HG03575 (cell line): ENCODE data around the gene GAS7.
"Not testable (repeated sequence)": the region's sequence is repeated elsewhere in the genome, so short reads cannot be mapped to it uniquely, and the experiment has no call there.

ENCODE experiments used
- ATAC-seq: cut with Tn5 transposase; IDR thresholded peaks from one replicate; pipeline ENCODE4 v1.9.1; 2021; ENCODE audit not compliant: unreplicated experiment, insufficient number of reproducible peaks, low FRiP score; ENCODE audit errors: extremely low read depth

The GAS7 gene

DNA sequence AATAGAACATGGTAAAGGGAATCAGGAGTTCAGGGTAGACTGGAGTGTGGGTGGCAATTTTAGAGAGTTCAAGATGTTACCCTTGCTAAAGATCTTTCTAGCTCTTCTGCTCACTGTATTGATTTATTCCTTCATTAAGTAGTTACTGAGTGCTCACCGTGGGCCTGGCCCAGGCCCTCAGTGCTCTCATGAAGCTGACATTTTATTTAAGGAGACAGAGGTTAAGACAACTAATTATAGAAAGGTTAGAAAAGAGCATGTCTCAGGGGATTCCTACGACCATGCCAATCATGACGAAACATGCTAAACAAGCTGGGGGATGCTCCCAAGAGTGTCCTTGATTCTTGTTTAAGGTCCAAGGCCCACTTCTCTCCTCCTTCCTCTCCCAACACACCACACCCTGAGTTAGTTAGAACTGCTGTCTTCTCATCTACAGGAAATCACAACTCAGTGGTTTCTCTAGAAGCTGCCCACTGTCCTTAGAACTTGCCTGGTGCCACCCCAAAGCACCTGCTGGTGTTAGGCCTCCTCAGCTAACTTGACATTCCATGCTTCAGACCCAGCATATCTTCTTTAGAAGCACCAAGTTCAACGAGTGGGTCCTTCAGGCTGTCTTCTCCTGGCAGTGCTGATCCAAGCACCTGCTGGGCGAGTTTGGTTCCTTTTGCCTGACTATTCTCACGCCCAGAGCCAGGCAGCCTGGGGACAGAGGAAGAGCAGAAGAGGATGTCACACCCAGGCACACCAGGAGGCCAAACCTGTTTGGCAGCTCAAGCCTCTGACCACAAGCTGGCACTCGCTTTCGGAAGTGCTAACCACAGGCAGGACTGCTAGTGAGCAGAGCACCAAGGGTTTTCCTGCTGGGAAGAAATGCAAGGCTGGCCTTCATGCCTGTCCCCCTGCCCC lies 79.0 kb downstream of the GAS7 start:
- no peak for ATAC-seq

GRCh38 chr17:10118788-10119130 lies 79.6 kb downstream of the GAS7 start:
- ATAC-seq, result no peak

- no peak for ATAC-seq
Observed at GRCh38 chr17:10117581-10118001, 80.8 kb downstream of the GAS7 start.

DNA sequence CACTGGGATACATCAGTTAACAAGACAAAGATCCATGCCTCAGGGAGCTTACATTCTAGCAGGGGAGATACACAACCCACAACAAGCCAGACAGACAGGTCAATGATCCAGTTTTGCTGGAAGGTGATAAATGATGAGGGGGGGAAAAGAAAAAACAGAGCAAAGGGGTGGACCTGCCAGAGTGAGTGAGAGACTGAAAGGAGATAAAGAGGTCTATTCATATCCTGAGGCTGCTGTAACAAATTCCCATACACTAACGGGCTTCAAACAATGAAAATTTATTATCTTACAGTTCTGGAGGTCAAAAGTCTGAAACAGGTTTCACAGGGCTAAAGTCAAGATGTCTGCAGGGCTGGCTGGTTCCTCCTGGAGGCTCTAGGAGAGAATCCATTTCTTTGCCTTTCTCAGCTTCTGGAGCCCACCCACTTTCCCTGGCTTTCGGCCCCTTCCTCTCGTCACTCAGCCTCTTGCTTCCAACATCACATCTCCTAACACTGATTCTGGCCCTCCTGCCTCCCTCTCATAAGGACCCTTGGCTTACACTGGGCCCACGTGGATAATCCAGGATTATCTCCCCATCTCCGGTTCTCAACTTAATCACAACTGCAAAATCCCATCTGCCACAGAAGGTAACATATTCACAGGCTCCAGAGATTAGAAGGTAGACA lies 81.5 kb downstream of the GAS7 start:
- ATAC-seq, result no peak

- ATAC-seq, result no peak
Observed at GRCh38 chr17:10116267-10116666, 82.1 kb downstream of the GAS7 start.

DNA sequence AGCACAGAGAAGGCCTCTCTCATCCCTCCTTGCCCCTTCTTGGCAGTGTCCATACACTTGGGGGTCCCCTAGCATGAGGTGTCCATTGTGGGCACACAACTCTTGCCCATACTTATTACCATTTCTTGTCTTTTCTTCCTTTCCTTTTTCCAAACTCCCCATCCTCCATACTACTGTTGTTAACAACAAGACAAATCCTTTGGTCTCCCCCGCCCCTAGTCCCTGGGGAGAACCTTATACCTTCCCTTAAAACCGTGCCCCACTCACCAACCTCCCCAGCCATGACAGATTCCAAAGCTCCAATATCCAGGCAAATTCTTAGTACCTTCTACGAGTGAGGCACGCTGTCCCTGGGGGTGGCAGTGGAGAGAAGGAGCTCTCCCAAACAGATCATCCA lies 82.9 kb downstream of the GAS7 start:
- ATAC-seq, result no peak

DNA sequence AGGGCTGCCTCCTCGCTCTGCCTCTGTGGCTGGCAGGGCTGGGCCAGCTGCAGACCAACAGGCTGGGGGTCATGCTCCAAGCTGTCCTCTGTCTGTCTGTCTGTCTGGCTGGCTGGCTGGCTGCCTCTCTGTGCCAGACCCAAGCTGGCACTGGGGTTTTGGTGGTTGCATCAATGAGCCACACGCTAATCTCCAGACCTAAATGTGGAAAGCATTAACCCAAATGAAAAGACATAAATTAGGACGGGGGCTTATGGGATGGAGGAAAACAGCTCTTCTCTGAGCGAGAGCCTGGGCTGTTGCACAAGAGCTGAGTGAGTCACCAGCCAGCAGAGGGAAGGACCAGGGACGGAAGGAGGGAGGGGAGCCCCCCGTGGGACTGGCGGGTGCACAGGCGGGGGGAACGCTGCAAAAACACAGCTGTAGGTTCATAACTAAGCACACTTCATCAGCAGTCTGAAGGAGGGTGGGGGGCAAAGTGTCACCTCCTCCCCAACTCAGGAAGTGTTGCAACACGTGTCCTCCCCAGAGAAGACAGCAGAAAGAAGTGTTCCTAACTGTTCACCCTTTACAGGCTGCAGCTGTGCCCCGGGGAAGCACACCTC lies 83.4 kb downstream of the GAS7 start:
- no peak for ATAC-seq

GRCh38 chr17:10112962-10113361 lies 85.4 kb downstream of the GAS7 start:
- no peak for ATAC-seq

GRCh38 chr17:10111907-10112452 lies 86.4 kb downstream of the GAS7 start:
- ATAC-seq, result no peak

DNA sequence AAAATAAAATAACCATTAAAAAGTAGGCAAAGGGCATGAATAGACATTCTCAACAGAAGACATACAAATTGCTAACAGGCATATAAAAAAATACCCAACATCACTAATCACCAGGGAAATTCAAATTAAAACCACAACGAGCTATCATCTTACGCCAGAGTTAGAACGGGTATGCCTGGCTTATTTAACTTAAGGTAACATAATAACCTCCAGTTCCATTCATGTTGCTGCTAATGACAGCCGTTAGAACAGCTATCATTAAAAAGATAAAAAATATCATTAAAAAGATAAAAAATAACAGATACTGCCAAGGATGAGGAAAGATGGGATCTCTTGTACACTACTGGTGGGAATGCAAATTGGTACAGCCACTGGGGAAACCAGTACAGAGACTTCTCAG lies 89.3 kb downstream of the GAS7 start:
- ATAC-seq, result no peak

DNA sequence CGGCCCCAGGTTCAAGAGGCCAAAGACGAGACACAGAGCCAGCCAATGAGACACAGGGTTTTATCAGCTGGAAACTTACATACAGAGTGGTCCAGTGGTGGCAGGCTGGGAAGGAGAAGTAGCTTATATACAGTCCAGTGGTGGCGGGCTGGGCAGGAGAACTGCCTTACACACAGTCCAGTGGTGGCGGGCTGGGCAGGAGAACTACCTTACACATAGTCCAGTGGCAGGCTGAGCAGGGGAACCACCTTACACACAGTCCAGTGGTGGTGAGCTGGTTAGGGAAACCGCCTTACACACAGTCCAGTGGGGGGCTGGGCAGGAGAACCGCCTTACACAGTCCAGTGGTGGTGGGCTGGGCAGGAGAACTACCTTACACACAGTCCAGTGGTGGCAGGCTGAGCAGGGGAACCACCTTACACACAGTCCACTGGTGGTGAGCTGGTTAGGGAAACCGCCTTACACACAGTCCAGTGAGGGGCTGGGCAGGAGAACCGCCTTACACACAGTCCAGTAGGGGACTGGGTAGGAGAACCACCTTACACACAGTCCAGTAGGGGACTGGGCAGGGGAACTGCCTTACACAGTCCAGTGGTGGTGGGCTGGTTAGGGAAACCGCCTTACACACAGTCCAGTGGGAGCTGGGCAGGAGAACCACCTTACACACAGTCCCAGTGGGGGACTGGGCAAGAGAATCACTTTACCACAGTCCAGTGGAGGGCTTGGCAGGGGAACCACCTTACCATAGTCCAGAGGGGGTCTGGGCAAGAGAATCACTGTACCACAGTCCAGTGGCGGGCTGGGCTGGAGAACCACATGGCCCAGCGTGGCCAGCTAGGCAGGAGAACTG lies 90.9 kb downstream of the GAS7 start:
- no peak for ATAC-seq

DNA sequence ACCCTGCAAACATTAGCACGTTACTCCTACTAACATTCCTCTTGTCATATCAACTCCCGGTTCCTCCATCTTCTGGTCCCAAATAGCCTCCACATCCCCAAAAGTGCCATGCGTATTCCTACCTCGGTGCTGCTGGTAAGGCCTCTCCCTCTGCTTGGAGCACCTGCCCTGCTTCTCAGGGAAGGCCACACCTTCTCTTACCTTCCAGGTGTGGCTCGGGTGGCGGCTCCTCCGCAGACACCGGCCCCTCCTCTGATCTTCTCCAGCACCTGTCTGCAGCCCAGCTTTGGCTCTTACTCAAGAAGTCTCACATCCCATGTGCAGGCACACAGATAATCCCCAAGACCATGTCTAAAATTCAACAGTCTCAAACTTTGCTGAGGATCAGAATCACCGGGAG lies 92.3 kb downstream of the GAS7 start:
- no peak for ATAC-seq

DNA sequence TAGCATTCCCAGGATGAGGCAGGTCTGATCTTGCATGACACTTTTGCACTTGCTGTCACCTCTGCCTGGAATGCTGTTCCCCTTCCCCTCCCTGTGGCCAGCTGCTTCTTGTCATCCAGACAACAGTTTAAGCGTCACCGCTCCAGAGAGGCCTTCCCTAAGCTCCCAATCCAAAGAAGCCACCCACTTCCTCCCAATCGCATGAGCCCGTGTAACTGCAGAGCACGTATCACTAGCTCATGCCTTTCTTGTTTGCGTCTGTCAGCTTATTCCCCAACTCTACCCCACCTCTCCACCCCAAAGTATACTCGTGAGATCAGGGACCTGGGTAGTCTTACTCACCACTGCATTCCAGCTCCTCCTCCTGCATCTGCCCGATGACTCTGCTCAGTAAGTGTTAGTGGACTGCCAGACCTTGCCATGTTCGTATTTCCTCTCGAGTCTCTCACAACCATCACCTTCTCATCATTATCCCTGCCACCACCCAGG lies 92.8 kb downstream of the GAS7 start:
- ATAC-seq, result no peak

DNA sequence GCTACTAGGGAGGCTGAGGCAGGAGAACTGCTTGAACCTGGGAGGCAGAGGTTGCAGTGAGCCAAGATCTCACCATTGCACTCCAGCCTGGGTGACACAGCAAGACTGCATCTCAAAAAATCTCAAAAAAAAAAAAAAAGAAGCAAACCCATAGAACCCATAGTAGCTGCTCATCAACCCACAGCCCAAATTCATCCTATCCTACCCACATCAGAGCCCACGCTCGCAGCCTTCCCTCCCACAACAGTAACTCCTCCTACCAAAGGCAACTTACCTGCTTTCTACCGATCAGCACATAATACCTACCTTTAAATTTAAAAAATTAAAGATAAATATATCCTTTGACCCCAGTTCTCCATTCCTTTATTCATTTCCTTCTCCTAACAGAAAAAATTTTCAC lies 94.7 kb downstream of the GAS7 start:
- no peak for ATAC-seq

DNA sequence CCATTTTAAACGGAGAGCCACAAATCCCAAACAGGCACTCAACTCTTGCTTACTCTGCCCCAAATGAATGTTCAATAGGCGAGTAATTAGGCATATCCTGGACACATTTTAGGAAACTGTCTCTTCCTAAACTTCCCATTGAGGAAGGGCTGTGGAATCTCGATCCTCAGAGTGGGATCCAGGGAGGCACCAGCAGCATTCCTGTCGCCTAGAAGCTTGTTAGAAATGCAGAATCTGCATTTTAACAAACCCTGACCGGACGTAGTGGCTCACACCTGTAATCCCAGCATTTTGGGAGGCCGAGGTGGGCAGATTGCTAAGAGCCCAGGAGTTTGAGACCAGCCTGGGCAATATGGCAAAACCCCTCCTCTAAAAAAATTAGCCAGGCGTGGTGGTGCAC lies 95.6 kb downstream of the GAS7 start:
- no peak for ATAC-seq

GRCh38 chr17:10099051-10099571 lies 99.3 kb downstream of the GAS7 start:
- ATAC-seq, result no peak

DNA sequence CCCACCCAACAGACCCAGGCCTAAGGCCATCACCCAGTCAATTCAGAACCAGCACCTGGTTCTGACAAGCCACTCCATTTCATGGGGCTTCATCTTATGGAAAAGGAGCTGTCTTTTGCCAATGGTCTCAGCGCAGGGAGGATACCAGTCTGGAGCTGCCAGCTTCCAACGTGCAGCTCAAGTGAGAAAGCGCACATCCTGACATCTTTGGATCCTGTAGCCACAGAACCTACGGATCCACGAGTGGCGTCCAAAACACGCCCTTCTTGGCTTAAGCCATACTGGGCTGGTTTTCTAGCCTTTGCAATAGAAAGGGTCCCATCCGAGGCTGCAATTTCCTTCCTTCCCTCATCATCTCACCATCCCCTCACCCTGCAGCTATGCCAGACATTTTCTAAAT lies 101.8 kb downstream of the GAS7 start:
- ATAC-seq, result no peak

DNA sequence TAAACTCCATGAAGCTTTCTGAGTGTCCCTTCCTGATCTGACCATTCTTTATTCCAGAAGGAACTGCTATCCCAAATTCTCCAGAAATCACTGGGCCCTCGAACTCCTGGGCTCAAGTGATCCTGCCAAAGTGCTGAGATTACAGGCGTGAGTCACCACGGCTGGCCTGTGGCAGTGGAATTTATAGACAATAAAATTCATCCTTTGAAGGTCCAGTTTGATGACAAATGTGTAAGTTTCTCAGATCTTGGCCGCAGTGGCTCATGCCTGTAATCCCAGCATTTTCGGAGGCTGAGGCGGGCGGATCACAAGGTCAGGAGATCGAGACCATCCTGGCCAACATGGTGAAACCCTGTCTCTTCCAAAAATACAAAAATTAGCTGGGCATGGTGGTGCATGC lies 103.1 kb downstream of the GAS7 start:
- ATAC-seq, result not testable (repeated sequence)

DNA sequence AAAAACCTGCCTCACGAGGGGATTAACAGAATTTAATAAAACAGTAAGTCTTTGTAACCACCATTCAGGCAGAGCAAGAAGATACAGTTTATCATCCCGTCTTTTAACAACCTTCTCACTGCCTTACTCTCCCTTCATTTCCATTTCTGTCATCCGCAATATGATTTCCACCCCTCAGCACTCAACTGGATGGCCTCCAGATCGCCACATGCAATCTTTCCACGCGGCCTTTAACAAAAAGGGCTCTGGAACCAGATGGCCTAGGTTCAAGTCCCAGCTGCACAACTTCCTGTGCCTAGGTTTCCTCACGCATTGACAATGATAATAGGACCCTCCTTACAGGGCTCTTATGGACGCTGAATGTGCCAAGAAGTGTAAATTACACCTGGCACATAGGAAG lies 103.6 kb downstream of the GAS7 start:
- no peak for ATAC-seq
